HEK293 (cell line): ENCODE data around the gene STK10.

Source experiments
- ZBTB20 ChIP-seq: fragments of 450-650 bp; formaldehyde crosslinking; IDR thresholded peaks from 2 replicates; pipeline ENCODE4 v1.5.1; 2016; ENCODE audit warnings: missing biosample characterization, missing genetic modification characterization
- ZBTB8A ChIP-seq: fragments of 450-650 bp; formaldehyde crosslinking; IDR thresholded peaks from 2 replicates; pipeline ENCODE4 v1.5.1; 2016; ENCODE audit warnings: missing biosample characterization, missing genetic modification characterization
- ZNF202 ChIP-seq: fragments of 450-650 bp; formaldehyde crosslinking; IDR thresholded peaks from 2 replicates; pipeline ENCODE4 v1.5.1; 2016; ENCODE audit warnings: missing biosample characterization, missing genetic modification characterization, borderline replicate concordance
- ZNF48 ChIP-seq: fragments of 450-650 bp; formaldehyde crosslinking; IDR thresholded peaks from 2 replicates; pipeline ENCODE4 v1.5.1; 2016; ENCODE audit warnings: missing biosample characterization, missing genetic modification characterization
- TF ChIP-seq, protein P1 (sequence below): fragments of 450-650 bp; formaldehyde crosslinking; IDR thresholded peaks from 2 replicates; pipeline ENCODE4 v1.5.1; 2016; ENCODE audit warnings: missing biosample characterization, missing genetic modification characterization
- TF ChIP-seq, protein P2 (sequence below): fragments of 450-650 bp; IDR thresholded peaks from 2 replicates; pipeline ENCODE4 v1.5.1; 2018; ENCODE audit warnings: missing biosample characterization, missing genetic modification characterization

DNA sequence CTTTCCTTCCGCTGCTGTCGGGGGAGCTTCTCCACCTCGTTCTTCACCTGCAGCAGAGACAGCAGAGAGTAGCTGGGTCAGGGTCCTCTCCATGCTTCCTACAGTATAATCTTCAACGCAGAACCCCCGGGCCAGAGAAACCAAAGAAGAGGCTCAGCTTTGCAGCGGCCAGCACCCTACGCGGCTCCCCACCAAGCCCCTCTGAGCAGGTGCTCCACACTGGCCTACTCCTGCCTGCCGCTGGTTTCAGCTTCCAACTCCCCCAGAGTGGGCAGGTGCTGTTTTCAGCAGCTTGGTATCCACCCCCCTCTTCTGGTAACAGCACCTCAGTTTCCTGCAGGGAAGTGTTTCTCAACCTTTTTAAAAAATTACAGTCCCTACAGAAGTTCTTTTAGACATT lies 123.3 kb downstream of the STK10 start:
- TF ChIP-seq ZBTB20 (tag by site-specific recombination) (no peak), ZNF48 (tag by site-specific recombination) (no peak), ZBTB8A (tag by site-specific recombination) (no peak), ZNF202 (tag by site-specific recombination) (no peak)
- TF ChIP-seq, protein P1, sequence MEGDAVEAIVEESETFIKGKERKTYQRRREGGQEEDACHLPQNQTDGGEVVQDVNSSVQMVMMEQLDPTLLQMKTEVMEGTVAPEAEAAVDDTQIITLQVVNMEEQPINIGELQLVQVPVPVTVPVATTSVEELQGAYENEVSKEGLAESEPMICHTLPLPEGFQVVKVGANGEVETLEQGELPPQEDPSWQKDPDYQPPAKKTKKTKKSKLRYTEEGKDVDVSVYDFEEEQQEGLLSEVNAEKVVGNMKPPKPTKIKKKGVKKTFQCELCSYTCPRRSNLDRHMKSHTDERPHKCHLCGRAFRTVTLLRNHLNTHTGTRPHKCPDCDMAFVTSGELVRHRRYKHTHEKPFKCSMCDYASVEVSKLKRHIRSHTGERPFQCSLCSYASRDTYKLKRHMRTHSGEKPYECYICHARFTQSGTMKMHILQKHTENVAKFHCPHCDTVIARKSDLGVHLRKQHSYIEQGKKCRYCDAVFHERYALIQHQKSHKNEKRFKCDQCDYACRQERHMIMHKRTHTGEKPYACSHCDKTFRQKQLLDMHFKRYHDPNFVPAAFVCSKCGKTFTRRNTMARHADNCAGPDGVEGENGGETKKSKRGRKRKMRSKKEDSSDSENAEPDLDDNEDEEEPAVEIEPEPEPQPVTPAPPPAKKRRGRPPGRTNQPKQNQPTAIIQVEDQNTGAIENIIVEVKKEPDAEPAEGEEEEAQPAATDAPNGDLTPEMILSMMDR = no peak
- TF ChIP-seq, protein P2, sequence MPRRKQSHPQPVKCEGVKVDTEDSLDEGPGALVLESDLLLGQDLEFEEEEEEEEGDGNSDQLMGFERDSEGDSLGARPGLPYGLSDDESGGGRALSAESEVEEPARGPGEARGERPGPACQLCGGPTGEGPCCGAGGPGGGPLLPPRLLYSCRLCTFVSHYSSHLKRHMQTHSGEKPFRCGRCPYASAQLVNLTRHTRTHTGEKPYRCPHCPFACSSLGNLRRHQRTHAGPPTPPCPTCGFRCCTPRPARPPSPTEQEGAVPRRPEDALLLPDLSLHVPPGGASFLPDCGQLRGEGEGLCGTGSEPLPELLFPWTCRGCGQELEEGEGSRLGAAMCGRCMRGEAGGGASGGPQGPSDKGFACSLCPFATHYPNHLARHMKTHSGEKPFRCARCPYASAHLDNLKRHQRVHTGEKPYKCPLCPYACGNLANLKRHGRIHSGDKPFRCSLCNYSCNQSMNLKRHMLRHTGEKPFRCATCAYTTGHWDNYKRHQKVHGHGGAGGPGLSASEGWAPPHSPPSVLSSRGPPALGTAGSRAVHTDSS (tag by site-specific recombination) = no peak
